Measurements from ENCODE around the gene BRAF.
"Not testable (repeated sequence)": the region's sequence is repeated elsewhere in the genome, so short reads cannot be mapped to it uniquely, and the experiment has no call there.

The BRAF gene

DNA sequence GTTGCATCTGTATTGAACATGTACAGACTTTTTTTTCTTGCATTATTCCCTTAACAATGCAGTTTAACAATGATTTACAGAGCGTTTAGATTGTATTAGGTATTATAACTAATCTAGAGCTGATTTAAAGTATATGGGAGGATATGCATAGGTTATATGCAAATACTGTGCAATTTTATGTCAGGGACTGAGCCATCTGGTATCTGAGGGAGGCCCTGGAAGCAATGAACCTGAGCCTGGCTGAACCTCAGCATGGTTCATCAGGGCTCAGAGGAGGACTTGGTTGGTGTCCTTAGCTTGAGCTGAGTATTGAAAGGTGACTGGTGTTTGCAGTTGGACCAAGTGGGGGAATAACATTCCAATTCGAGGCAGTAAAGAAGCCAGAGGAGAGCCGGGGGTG lies 247.2 kb downstream of the BRAF start:
- TF ChIP-seq ZNF140 (tag by site-specific recombination; IDR thresholded peaks at IDR 0.05) (no peak), ZNF19 (tag by site-specific recombination; IDR thresholded peaks at IDR 0.05; ENCODE audit: low read depth) (no peak)
- POLR2A ChIA-PET = no interaction called here
- no peaks in the 10 kb centered on the region for H3K4me1 ChIP-seq (ENCODE audit: control insufficient read depth, insufficient read depth, low read length)
- no peaks in the 10 kb centered on the region for H3K9me3 ChIP-seq (ENCODE audit: control insufficient read depth, insufficient read depth, low read depth, low read length)
- H3K27ac ChIP-seq (ENCODE audit: extremely low read depth, low read depth, low read length) = no peak overlapping the region
- no peak overlapping the region for H3K4me3 ChIP-seq (ENCODE audit: low read depth, low read length)
- CTCF ChIA-PET = interaction anchor here (0.6 to 0.7 kb wide), 2 partner anchors 1004 to 1310 kb away, joined by 3 to 6 read pairs; no protein-coding TSS in a partner anchor
- peaks cover 9 to 71% of the 10 kb centered on the region in 2 experiments; a peak in 2 of 3 replicates for H3K36me3 ChIP-seq (ENCODE audit: control insufficient read depth in 2 of 2, insufficient read depth in 1 of 2, low read length in 2 of 2)

DNA sequence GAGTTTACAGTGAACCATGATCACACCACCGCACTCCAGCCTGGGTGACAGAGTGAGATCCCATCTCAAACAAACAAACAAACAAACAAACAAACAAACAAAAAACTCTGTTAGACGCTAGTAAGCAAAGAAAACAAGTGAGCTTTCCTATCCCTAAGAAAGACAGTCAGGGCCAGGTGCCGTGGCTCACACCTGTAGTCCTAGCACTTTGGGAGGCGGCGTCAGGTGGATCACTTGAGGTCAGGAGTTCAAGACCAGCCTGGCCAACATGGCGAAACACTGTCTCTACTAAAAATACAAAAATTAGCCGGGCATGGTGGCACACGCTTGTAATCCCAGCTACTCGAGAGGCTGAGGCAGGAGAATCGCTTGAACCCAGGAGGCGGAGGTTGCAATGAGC lies 247.8 kb downstream of the BRAF start:
- peaks cover 4 to 66% of the 10 kb centered on the region in 2 experiments; a peak in 2 of 3 replicates for H3K36me3 ChIP-seq (ENCODE audit: control insufficient read depth in 2 of 2, insufficient read depth in 1 of 2, low read length in 2 of 2)
- H3K9me3 ChIP-seq (ENCODE audit: control insufficient read depth, insufficient read depth, low read depth, low read length); H3K27ac ChIP-seq (ENCODE audit: extremely low read depth, low read depth, low read length); H3K4me1 ChIP-seq (ENCODE audit: control insufficient read depth, insufficient read depth, low read length); H3K4me3 ChIP-seq (ENCODE audit: low read depth, low read length); POLR2A ChIA-PET: not testable (repeated sequence)
- TF ChIP-seq ZNF121 (tag by site-specific recombination; IDR thresholded peaks at IDR 0.05) = 0 out of 2 replicates have a peak, but pooled peaks have one; percentile 44
- CTCF ChIA-PET = interaction anchor here (0.6 to 1.6 kb wide), 3 partner anchors 16 to 1310 kb away, joined by 3 to 6 read pairs (median 5); no protein-coding TSS in a partner anchor

DNA sequence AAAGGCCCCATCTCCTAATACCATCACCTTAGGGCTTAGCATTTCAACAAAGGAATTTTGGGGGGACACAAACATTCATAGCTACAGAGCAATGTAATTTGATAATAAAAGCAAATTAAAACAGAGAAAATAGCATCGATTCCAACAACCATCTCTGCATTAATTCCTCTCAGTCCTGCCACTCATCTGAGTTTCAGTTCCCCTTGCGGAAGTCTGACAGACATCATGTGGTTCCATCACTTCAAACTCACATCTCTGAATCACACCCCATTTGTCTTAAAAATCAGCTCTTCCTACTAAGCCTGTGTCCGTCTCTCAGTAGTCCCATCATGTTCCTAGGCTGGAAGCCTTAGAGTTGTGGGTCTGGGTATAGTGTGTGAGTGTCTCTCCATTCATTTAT lies 248.4 kb downstream of the BRAF start:
- peaks cover 0 to 60% of the 10 kb centered on the region in 2 experiments; a peak in 2 of 3 replicates for H3K36me3 ChIP-seq (ENCODE audit: control insufficient read depth in 2 of 2, insufficient read depth in 1 of 2, low read length in 2 of 2)
- H3K9me3 ChIP-seq (ENCODE audit: control insufficient read depth, insufficient read depth, low read depth, low read length) = no peaks in the 10 kb centered on the region
- H3K4me3 ChIP-seq (ENCODE audit: low read depth, low read length) = no peak overlapping the region
- CTCF ChIA-PET = interaction anchor here (1.0 to 1.7 kb wide), 4 partner anchors 16 to 338 kb away, joined by 3 to 6 read pairs (median 5); partner anchors contain the start of gene MRPS33
- POLR2A ChIA-PET = no interaction called here
- TF ChIP-seq PBX3 (CRISPR knock-in tag; IDR thresholded peaks at IDR 0.05) = no peak
- H3K4me1 ChIP-seq (ENCODE audit: control insufficient read depth, insufficient read depth, low read length) = no peaks in the 10 kb centered on the region
- no peak overlapping the region for H3K27ac ChIP-seq (ENCODE audit: extremely low read depth, low read depth, low read length)

DNA sequence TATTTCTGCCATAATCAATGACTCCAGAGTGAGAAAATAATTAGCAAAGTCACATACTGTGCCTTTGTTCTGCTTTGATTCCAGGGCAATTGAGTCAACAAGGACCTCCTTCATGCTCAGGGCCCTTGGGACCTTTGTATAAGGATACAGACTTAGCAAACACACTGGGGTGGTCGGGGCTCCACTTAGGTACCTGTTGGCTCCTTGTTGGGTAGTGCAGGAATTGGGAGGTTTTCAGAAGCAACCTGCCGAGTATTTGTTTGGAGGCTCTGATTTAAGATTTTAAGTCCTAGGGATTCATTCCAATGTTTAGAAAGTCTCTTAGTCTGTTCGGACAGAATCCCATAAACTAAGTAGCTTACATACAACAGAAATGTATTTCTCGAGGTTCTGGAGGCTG lies 249.0 kb downstream of the BRAF start:
- no peak overlapping the region for H3K4me3 ChIP-seq (ENCODE audit: low read depth, low read length)
- peaks cover 0 to 54% of the 10 kb centered on the region in 2 experiments; a peak in 2 of 3 replicates for H3K36me3 ChIP-seq (ENCODE audit: control insufficient read depth in 2 of 2, insufficient read depth in 1 of 2, low read length in 2 of 2)
- no peaks in the 10 kb centered on the region for H3K4me1 ChIP-seq (ENCODE audit: control insufficient read depth, insufficient read depth, low read length)
- no peak overlapping the region for H3K27ac ChIP-seq (ENCODE audit: extremely low read depth, low read depth, low read length)
- no peaks in the 10 kb centered on the region for H3K9me3 ChIP-seq (ENCODE audit: control insufficient read depth, insufficient read depth, low read depth, low read length)
- ChIA-PET POLR2A (interaction anchor here (0.6 to 2.1 kb wide), 4 partner anchors 10 to 35 kb away, joined by 3 to 6 read pairs (median 4); partner anchors contain the start of genes DENND2A and NDUFB2), CTCF (interaction anchor here (1.0 to 1.7 kb wide), 11 partner anchors 9 to 976 kb away, joined by 3 to 6 read pairs (median 5); partner anchors contain the start of gene MRPS33)
- TF ChIP-seq PATZ1 (tag by site-specific recombination; IDR thresholded peaks at IDR 0.05) (no peak), ZXDB (tag by site-specific recombination; IDR thresholded peaks at IDR 0.05) (no peak), ZNF624 (tag by site-specific recombination; IDR thresholded peaks at IDR 0.05) (no peak), ZFHX2 (tag by site-specific recombination; conservative IDR thresholded peaks at IDR 0.05) (no peak), ZNF837 (tag by site-specific recombination; IDR thresholded peaks at IDR 0.05) (no peak), ZNF211 (tag by site-specific recombination; IDR thresholded peaks at IDR 0.05; ENCODE audit: low read depth) (no peak), GLIS2 (tag by site-specific recombination; IDR thresholded peaks at IDR 0.05) (no peak), ZNF530 (tag by site-specific recombination; IDR thresholded peaks at IDR 0.05; ENCODE audit: low read depth) (no peak), BCL6B (tag by site-specific recombination; IDR thresholded peaks at IDR 0.05) (no peak), ZNF521 (tag by site-specific recombination; IDR thresholded peaks at IDR 0.05) (no peak)
- TF ChIP-seq, protein P1, sequence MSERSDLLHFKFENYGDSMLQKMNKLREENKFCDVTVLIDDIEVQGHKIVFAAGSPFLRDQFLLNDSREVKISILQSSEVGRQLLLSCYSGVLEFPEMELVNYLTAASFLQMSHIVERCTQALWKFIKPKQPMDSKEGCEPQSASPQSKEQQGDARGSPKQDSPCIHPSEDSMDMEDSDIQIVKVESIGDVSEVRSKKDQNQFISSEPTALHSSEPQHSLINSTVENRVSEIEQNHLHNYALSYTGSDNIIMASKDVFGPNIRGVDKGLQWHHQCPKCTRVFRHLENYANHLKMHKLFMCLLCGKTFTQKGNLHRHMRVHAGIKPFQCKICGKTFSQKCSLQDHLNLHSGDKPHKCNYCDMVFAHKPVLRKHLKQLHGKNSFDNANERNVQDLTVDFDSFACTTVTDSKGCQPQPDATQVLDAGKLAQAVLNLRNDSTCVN (tag by site-specific recombination; optimal IDR thresholded peaks at IDR 0.05) = no peak

Measured in HEK293 (cell line).